ENCODE data around the gene THSD8. TPM values are rescaled to one million over a fixed set of nuclear protein-coding genes. Genes with fewer than 3 reads are reported as not detected.
A peak's percentile ranks its signal among the peaks of the same experiment; 100 is the strongest.
"Not testable (repeated sequence)": the region's sequence is repeated elsewhere in the genome, so short reads cannot be mapped to it uniquely, and the experiment has no call there.

The THSD8 gene
- total RNA-seq, 1 donor from 2014 or later = 2.1 TPM

DNA sequence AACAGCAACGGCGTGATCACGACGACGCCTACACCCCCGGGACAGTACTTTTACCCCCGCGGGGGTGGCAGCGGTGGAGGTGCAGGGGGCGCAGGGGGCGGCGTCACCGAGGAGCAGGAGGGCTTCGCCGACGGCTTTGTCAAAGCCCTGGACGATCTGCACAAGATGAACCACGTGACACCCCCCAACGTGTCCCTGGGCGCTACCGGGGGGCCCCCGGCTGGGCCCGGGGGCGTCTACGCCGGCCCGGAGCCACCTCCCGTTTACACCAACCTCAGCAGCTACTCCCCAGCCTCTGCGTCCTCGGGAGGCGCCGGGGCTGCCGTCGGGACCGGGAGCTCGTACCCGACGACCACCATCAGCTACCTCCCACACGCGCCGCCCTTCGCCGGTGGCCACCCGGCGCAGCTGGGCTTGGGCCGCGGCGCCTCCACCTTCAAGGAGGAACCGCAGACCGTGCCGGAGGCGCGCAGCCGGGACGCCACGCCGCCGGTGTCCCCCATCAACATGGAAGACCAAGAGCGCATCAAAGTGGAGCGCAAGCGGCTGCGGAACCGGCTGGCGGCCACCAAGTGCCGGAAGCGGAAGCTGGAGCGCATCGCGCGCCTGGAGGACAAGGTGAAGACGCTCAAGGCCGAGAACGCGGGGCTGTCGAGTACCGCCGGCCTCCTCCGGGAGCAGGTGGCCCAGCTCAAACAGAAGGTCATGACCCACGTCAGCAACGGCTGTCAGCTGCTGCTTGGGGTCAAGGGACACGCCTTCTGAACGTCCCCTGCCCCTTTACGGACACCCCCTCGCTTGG, 9.6 kb upstream of the THSD8 start:
- peak; percentile 93 for DNase-seq (ENCODE audit: low spot score)

- DNase-seq (ENCODE audit: low spot score) = no peak
Observed at GRCh38 chr19:12792853-12793289, 9.0 kb upstream of the THSD8 start.

- DNase-seq (ENCODE audit: low spot score) = peak; percentile 99
Observed at GRCh38 chr19:12793290-12794195, 8.3 kb upstream of the THSD8 start.

DNA sequence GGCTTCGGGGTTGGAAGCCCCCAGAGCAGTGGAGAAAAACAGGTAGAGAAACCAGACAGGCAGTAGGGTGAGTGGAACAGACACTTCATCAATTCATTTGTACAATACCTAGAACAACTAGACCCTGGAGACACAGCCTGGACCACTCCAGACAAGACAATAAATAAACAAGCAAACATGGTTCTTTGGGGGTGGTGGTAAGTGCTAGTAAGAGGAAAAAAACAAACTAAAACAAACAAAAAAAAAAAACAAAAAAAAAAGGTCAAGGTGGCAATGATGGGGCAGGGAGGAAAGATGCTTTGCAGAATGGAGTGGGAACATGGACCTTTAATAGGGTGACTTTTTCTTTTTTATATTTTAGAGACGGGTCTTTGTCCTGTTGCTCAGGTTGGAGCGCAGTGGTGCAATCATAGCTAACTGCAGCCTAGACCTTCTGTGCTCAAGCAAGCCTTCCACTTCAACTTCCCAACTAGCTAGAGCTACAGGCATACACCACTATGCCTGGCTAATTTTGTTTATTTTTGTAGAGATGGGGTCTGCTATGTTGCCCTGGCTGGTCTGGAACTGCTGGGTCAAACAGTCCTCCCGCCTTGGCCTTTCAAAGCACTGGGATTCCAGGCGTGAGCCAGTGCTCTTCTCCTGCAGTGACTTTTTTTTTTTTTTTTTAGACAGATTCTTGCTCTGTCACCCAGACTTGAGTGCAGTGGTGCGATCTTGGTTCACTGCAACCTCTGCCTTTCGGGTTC, 7.5 kb upstream of the THSD8 start:
- no peak for DNase-seq (ENCODE audit: low spot score)

GRCh38 chr19:12794971-12795381, 6.9 kb upstream of the THSD8 start:
- DNase-seq (ENCODE audit: low spot score) = no peak

DNA sequence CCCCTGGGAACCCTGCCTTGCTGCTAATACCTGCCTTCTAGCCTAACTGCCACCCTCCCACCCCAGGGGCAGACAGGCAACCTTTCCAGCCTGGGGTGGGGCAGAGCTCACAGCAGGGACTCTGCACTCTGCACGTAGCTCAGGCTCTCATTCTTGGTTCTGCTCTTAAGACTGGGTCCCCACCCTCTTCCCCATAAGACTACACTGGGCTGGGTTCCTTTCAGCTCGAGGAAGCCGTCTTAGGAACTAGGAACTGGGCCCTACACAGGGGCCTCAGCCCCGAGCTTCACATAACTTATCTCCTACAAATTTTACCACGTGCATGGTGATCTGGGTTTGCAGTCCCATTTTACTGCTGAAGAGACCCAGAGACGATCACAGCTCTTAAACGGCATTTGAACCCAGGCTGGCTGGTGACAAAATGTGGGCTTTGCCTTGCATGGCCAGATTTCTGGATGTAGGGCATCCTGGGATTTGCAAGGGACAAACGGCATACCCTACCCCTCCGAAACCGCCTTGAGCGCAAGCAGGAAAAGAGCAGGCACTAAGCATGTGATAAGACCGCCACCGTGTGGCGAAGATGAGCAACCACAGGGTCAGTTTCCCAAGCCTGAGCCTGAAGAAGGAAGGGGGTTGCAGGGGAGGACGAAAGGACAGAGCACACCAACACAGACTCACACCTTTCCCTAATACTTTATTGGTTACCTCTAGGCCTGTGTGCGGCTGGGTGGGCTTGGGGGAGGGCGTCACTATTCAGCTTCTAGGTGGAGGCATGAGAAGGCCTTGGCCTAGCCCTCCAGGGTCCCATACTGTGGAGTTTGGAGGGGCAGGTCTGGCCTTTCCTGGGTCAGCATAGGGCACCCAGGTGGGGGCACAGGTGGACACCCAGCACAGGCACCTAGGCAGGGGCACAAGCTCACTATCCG, 5.5 kb upstream of the THSD8 start:
- DNase-seq (ENCODE audit: low spot score) = no peak

GRCh38 chr19:12797141-12797587, 4.7 kb upstream of the THSD8 start:
- no peak for DNase-seq (ENCODE audit: low spot score)

DNA sequence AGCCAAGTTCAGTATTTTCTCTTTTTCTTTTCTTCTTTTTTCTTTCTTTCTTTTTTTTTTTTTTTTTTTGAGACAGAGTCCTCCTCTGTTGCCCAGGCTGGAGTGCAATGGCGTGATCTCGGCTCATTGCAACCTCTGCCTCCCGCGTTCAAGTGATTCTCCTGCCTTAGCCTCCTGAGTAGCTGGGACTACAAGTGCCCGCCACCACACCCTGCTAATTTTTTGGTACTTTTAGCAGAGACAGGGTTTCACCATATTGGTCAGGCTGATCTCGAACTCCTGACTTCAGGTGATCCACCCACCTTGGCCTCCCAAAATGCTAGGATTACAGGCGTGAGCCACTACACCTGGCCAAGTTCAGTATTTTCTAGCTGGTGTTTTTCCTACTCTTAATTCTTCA, 4.3 kb upstream of the THSD8 start:
- DNase-seq (ENCODE audit: low spot score) = not testable (repeated sequence)

DNA sequence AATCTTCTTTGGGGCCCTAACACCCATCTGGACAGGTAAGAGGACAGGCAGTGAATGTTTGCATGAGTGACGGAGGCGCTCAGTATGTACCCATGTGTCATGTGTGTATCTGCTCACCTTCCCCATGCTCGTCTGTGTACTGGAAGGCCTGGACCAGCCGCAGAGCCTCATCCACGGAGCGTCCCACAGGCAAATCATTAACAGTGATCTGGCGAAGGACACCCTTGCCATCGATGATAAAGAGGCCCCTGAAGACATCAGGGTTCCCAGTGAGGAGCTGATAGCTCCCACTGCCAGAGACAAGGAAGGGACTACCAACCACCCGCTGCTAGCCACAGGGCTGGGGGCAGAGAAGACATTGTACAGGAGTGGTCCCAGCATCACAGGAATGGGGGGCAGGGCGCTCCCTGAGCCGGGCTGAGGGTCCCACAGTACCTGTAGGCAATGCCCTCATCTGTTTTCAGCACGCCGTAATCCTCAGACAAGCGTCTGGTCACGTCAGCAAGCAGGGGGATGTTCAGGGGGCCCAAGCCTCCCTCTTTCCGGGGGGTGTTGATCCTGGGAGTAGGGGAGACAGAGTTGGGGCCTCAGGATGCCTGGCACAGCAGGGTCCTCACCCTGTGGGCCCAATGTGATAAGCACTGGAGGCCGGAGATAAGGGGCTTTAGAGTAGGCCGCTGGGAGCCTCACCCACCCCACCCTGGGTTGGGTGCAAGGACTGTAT, 2.0 kb upstream of the THSD8 start:
- no peak for DNase-seq (ENCODE audit: low spot score)

- DNase-seq (ENCODE audit: low spot score) = no peak
Observed at GRCh38 chr19:12800466-12800770, 1.5 kb upstream of the THSD8 start.

DNA sequence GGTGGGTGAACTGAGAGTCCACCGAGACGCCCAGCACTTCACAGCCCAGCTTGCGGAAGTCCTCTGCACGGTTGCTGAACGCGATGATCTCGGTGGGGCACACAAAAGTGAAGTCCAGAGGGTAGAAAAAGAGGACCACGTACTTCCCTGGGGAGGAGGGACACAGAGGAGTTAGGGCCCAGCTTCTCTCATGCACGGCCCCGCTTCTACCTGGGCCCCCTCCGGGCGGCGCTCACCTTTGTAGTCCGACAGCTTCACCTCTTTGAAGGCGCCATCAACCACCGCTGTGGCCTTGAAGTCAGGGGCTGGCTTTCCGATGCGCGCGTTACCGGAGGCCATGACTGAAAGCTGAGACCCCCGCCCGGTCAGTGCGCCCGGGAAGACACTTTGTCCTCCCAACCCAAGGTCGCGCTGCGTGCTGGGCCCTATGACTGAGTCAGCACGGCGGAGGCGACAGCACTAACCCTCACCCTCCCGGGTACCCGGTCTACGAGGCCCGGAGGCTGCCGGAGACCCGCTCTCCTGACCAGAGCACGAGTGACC, 875 bp upstream of the THSD8 start:
- DNase-seq (ENCODE audit: low spot score) = no peak

DNA sequence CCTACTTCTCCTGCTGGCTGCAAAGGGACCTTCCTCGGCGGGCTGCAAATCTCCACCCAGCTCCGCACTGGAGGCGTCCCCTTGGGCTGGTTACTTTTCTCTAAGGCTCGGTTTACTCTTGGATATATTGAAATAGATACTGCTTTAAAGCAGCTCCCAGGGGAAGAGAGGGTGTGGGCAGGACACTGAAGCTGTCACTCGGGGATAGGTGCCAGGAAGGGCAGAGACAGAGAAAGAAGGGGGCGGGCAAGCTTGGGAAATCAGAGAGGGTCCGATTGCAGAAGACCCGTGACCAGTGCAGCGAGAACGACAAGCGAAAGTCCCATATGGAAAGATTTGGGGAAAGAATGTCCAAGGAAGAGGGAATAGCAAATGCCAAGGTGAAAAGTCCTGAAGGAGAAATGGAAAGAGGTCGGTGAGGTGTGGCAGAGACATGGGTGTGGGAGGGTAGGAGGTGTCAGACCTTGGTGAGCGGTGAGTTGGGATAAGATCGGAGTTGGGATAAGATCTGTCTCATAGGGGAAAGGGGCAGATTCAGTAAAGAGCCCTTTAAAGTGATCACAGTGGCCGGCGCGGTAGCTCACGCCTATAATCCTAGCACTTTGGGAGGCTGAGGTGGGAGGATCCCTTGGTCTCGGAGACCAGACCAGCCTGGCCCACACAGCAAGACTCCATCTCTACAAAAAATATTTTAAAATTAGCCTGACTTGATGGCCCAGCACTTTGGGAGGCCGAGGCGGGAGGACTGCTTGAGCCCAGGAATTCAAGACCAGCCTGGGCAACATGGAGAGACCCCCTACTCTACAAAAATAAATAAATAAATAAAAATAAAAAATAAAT, 618 bp downstream of the THSD8 start:
- DNase-seq (ENCODE audit: low spot score) = no peak

GRCh38 chr19:12804051-12804450, 2.2 kb downstream of the THSD8 start:
- DNase-seq (ENCODE audit: low spot score) = no peak

DNA sequence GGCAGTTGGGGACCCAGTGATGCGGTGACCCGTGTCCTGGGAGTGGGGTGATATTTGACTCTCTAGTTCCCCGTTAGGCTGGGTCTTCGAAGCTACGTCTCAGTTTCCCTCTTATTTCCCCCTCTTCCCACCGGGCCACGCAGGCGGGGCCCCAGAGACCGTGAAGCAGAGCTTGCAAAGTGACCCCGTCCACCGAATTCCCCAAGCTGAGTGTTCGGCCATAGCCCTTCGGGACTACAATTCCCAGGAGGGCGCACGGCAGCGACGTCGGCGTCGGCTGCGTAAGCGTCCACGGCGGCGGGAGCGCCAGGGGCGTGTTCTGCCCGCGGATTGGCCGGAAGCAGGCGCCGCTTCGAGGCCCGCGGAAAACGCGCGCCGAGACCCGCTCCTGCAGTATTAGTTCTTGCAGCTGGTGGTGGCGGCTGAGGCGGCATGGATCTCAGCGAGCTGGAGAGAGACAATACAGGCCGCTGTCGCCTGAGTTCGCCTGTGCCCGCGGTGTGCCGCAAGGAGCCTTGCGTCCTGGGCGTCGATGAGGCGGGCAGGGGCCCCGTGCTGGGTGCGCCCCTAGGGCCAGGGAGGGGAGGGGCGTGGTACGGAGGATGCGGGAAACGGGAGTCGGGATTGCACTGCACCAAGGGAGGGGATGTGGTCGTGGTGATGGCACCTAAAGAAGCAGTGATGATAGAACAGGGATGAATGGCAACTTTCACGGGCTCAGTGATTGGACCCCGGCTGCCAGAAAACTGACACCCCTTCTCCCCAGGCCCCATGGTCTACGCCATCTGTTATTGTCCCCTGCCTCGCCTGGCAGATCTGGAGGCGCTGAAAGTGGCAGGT, 4.6 kb downstream of the THSD8 start, which contains the start of gene RNASEH2A:
RNASEH2A (plus strand) TSS at position 343 of the 840 bp plus-strand sequence; CDS start at position 433, 90 bp downstream.
- DNase-seq (ENCODE audit: low spot score) = peak; percentile 97

- no peak for DNase-seq (ENCODE audit: low spot score)
Observed at GRCh38 chr19:12815088-12815487, 13.2 kb downstream of the THSD8 start.

GRCh38 chr19:12817188-12817587, 15.3 kb downstream of the THSD8 start:
- not testable (repeated sequence) for DNase-seq (ENCODE audit: low spot score)

DNA sequence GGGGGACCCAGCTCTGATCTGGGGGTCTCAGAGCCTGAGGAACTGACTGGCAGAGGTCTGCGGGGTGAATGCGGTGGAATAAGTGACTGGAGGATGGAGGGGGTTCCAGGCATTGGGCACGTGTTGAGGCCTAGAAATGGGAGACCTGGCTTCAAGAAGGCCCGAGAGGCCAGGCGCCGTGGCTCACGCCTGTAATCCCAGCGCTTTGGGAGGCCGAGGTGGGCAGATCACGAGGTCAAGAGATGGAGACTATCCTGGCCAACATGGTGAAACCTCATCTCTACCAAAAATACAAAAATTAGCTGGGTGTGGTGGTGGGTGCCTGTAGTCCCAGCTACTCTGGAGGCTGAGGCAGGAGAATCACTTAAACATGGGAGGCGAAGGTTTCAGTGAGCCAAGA, 15.9 kb downstream of the THSD8 start:
- DNase-seq (ENCODE audit: low spot score) = not testable (repeated sequence)

Measured in mesenteric fat pad (tissue), 1 donor.